ENCODE results near the gene RSPRY1. TPM values are rescaled to one million over a fixed set of nuclear protein-coding genes. Genes with fewer than 3 reads are reported as not detected.

The RSPRY1 gene
- total and polyA plus RNA-seq, 2 of the 8 experiments (the other 6 are each of a cell fraction or from before 2014, with no cell fraction given) = 11.5 to 32.5 TPM

DNA sequence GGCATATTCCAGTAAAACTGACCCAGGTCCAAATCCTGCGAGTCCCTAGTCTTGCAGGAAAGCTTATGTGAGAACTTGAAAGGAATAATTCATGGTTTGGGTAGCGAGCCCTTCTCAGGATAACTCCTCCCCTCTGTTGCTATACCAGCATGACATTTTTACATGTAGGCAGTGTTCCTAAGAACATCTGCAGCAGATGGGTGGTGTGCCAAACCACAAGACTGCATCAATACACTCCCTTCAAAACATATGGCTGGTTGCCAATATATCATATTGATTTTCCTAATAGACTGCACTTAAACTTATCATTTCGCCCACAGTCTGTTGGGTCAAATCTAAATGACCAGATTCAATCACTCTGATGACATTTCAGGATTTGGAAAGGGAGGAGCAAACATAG, 20.2 kb upstream of the RSPRY1 start:
- Histone ChIP-seq H2BK5ac (ENCODE audit: low read depth, low read length) (no peak overlapping the region), H4K8ac (ENCODE audit: extremely low read depth, insufficient read depth, low read length) (no peak overlapping the region), H3K4me1 (replicated peaks in 1 of 4; ENCODE audit: control insufficient read depth in 3 of 4, insufficient read depth in 4 of 4, low read length in 3 of 4) (no peaks in the 10 kb centered on the region), H3K27me3 (replicated peaks in 1 of 4; ENCODE audit: control insufficient read depth in 3 of 4, extremely low read depth in 1 of 4, insufficient read depth in 3 of 4, low read length in 3 of 4) (no peaks in the 10 kb centered on the region), H2AFZ (ENCODE audit: low read length) (no peak overlapping the region), H3K14ac (ENCODE audit: insufficient read length) (no peak overlapping the region), H2BK12ac (ENCODE audit: low read depth, low read length) (no peak overlapping the region), H3K18ac (ENCODE audit: extremely low read depth, low read length) (no peak overlapping the region), H3K56ac (replicated peaks; ENCODE audit: insufficient read length, low read depth, low read length) (no peak overlapping the region), H4K5ac (ENCODE audit: insufficient read length, low read depth, low read length) (no peak overlapping the region), H3K4me3 (ENCODE audit: extremely low read depth in 1 of 4, insufficient read depth in 2 of 4, low read depth in 3 of 4, low read length in 4 of 4) (no peak overlapping the region), H3K79me2 (ENCODE audit: control insufficient read depth in 1 of 2, insufficient read depth in 2 of 2, low read length in 2 of 2) (no peaks in the 10 kb centered on the region), H3K23me2 (ENCODE audit: low read depth, low read length) (no peaks in the 10 kb centered on the region), H2BK20ac (ENCODE audit: low read length) (no peak overlapping the region), H2BK15ac (ENCODE audit: low read length) (no peak overlapping the region), H3K79me1 (ENCODE audit: low read depth, low read length) (no peaks in the 10 kb centered on the region), H3K4me2 (ENCODE audit: insufficient read depth in 1 of 2, low read depth in 2 of 2, low read length in 2 of 2) (no peak overlapping the region), H4K91ac (replicated peaks; ENCODE audit: insufficient read length, low read length) (no peak overlapping the region), H3K9ac (replicated peaks in 1 of 4; ENCODE audit: extremely low read depth in 1 of 4, low read depth in 3 of 4, low read length in 3 of 4) (no peak overlapping the region), H3K4ac (replicated peaks; ENCODE audit: insufficient read length, low read depth, low read length) (no peak overlapping the region), H3K36me3 (ENCODE audit: control insufficient read depth in 2 of 4, insufficient read depth in 4 of 4, low read length in 3 of 4) (peaks cover 18 to 67% (median 52%) of the 10 kb centered on the region in 4 experiments), H2AK5ac (ENCODE audit: low read depth, low read length) (no peak overlapping the region), H3K27ac (ENCODE audit: low read depth, low read length) (no peak overlapping the region), H2BK120ac (replicated peaks; ENCODE audit: low read depth, low read length) (no peak overlapping the region), H3K9me3 (ENCODE audit: insufficient read depth in 2 of 2, low read depth in 1 of 2, low read length in 1 of 2) (no peaks in the 10 kb centered on the region), H4K20me1 (replicated peaks in 1 of 2; ENCODE audit: control insufficient read depth in 1 of 2, insufficient read depth in 2 of 2, low read length in 2 of 2) (peaks cover 0 to 1% of the 10 kb centered on the region in 2 experiments), H3K23ac (ENCODE audit: insufficient read length) (no peak overlapping the region)
- POLR2A ChIA-PET (ENCODE audit: partially characterized antibody) = no interaction called here
- no peak for DNase-seq (ENCODE audit: low read depth in 1 of 2, low spot score in 2 of 2)
- 84% methylated on average over 3 of the region's 3 CpGs; no CpG with 5 or more reads in 1 of the 2 experiments for WGBS, 2 experiments (ENCODE audit: extremely low coverage in 1 of 2, insufficient coverage in 1 of 2, insufficient read length in 1 of 2, insufficient replicate concordance in 2 of 2, low coverage in 1 of 2, low lambda C conversion rate in 2 of 2, missing lambda C conversion rate in 1 of 2)
- CTCF ChIA-PET (ENCODE audit: partially characterized antibody) = interaction anchor here (0.7 to 1.9 kb wide), 4 partner anchors 78 to 88 kb away, joined by 4 to 10 read pairs (median 4); no protein-coding TSS in a partner anchor
- FAIRE-seq = no peak
- TF ChIP-seq, protein P1, sequence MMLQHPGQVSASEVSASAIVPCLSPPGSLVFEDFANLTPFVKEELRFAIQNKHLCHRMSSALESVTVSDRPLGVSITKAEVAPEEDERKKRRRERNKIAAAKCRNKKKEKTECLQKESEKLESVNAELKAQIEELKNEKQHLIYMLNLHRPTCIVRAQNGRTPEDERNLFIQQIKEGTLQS (IDR thresholded peaks at IDR 0.05; ENCODE audit: insufficient read depth, low read depth, low read length) = no peak
- no peak for TF ChIP-seq MAFK (IDR thresholded peaks at IDR 0.05; ENCODE audit: low read depth, low read length)

Measured in H1 (cell line).